GM23338 (cell line): ENCODE results near the gene TAF3.

Experiments
- CTCF ChIP-seq, 2 experiments: fragments of 200-600 bp in 1 of 2; sonication (generic) in 1 of 2; conservative IDR thresholded peaks; 2 replicates each; pipeline versions ENCODE4 v1.5.1 to v1.6.1; 2016 to 2017; ENCODE audit warnings: antibody characterized with exemption in 2 of 2, low read depth in 2 of 2, mild to moderate bottlenecking in 2 of 2, moderate library complexity in 1 of 2
- EZH2 ChIP-seq: fragments of 200-600 bp; sonication (generic); IDR thresholded peaks from one replicate; pipeline ENCODE4 v1.8.0; 2017; ENCODE audit warnings: antibody characterized with exemption, mild to moderate bottlenecking, low read depth; ENCODE audit not compliant: unreplicated experiment
- REST ChIP-seq: IDR thresholded peaks from one replicate; pipeline ENCODE4 v1.6.1; 2018; ENCODE audit warnings: antibody characterized with exemption; ENCODE audit not compliant: unreplicated experiment

GRCh38 chr10:7833210-7833609 lies 14.9 kb downstream of the TAF3 start:
- no peak for TF ChIP-seq CTCF (conservative IDR thresholded peaks at IDR 0.05; ENCODE audit: low read depth in 2 of 2)
- no peak for TF ChIP-seq EZH2
- TF ChIP-seq REST, result no peak
